Heart left ventricle (tissue), 13 donors: ENCODE results near the gene SUMO3.

Experiments used
- POLR2A ChIP-seq, 2 donors: fragments of 450-650 bp; IDR thresholded peaks; one replicate each; pipeline ENCODE4 v1.6.1; 2017; ENCODE audit warnings: antibody characterized with exemption in 2 of 2, mild to moderate bottlenecking in 2 of 2, moderate library complexity in 2 of 2
- TF ChIP-seq, protein P1 (sequence below), 12 donors: fragments of 200-600 bp; sonication (generic) in 4 of 12; IDR thresholded peaks; one replicate each; pipeline versions ENCODE4 v1.5.0 to v1.8.0; 2018 to 2022; ENCODE audit warnings: antibody characterized with exemption in 12 of 12, mild to moderate bottlenecking in 5 of 12
- donor health status: ischemic (EF 13 %, LVEDD 7.1; RV severe dilation, severe dysfunction).
- donor health status: DM: no; HTN: yes; CAD: no.
- donor health status: DM: no; HTN: no; CAD: no.
- donor health status: ischemic (EF 25% LVEDD 6.9; RV normal size, moderate dysfunction).
- donor health status: ischemic (EF 25% LVEDD 5.7; RV mildly dilated, moderate dysfunction).
- donor health status: ischemic (EF 35%, LVEDD 5.7; RV mildly dilated, moderate dysfunction).
- donor health status: nonischemic (EF 11% LVEDD 7.7; RV severe dilation, severe dysfunction).
- donor health status: DM: yes; HTN: yes; CAD: no.
- donor health status: PGD.
- donor health status: ischemic (EF 29% LVEDD 5.4; RV normal size, mild dysfunction).
- donor health status: nonischemic (EF 23%, LVEDD 6.1; RV moderate dilation, normal function).

DNA sequence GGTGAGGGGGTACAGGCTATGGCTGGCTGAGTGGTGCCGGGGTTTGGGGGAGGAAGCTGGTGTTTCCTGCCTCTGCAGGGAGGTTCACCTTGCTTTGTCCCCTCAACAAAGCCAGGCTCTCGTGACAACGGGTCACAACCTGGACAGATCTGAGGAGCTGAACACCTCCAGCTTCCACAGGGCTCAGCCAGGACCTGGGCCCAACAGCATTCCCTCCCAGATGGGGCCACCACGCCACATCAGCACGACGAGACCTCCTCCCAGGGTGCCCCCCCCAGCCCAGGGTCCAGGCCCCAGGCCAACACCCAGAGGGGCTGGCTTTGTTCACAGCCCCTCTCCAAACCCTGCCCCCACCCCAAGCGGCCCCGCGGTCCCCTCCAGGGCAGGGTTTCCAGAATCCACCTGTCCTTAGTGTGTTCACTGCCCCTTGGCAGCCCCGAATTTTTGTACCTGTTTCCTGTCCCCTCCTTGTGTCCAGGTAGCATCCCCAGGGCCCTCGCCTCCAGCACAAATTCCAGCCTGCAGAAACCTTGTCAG, 51.0 kb downstream of the SUMO3 start:
- TF ChIP-seq, protein P1, sequence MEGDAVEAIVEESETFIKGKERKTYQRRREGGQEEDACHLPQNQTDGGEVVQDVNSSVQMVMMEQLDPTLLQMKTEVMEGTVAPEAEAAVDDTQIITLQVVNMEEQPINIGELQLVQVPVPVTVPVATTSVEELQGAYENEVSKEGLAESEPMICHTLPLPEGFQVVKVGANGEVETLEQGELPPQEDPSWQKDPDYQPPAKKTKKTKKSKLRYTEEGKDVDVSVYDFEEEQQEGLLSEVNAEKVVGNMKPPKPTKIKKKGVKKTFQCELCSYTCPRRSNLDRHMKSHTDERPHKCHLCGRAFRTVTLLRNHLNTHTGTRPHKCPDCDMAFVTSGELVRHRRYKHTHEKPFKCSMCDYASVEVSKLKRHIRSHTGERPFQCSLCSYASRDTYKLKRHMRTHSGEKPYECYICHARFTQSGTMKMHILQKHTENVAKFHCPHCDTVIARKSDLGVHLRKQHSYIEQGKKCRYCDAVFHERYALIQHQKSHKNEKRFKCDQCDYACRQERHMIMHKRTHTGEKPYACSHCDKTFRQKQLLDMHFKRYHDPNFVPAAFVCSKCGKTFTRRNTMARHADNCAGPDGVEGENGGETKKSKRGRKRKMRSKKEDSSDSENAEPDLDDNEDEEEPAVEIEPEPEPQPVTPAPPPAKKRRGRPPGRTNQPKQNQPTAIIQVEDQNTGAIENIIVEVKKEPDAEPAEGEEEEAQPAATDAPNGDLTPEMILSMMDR (IDR thresholded peaks at IDR 0.05): no peak
- TF ChIP-seq POLR2A (IDR thresholded peaks at IDR 0.05): no peak
